ENCODE data around the gene CD44.

DNA sequence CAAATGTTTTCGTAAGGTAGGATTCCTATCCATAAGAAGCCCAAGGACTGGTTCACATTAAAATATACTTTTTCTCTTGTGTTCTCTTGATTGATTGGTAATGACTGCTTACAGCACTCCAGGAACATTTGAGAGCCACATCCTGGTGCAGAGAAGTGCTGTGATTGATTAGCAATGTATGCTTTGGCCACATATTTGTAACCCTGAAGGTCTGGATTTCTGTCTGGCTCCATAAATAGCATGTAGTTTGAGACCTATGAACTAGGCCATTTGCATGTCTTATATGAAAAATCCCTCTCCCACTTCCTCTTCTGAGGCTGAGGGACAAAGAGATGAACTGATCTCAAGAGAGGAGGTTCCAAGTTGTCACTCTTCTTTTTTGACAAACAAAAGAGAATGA, 49.3 kb upstream of the CD44 start:
- TF ChIP-seq, protein P1, sequence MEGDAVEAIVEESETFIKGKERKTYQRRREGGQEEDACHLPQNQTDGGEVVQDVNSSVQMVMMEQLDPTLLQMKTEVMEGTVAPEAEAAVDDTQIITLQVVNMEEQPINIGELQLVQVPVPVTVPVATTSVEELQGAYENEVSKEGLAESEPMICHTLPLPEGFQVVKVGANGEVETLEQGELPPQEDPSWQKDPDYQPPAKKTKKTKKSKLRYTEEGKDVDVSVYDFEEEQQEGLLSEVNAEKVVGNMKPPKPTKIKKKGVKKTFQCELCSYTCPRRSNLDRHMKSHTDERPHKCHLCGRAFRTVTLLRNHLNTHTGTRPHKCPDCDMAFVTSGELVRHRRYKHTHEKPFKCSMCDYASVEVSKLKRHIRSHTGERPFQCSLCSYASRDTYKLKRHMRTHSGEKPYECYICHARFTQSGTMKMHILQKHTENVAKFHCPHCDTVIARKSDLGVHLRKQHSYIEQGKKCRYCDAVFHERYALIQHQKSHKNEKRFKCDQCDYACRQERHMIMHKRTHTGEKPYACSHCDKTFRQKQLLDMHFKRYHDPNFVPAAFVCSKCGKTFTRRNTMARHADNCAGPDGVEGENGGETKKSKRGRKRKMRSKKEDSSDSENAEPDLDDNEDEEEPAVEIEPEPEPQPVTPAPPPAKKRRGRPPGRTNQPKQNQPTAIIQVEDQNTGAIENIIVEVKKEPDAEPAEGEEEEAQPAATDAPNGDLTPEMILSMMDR (IDR thresholded peaks at IDR 0.05) = no peak
- TF ChIP-seq POLR2AphosphoS5 (IDR thresholded peaks at IDR 0.05) (no peak), POLR2A (IDR thresholded peaks at IDR 0.05) (no peak), EP300 (IDR thresholded peaks at IDR 0.05; ENCODE audit: low read depth) (no peak)
